Peyer's patch (tissue), 4 donors: Measurements from ENCODE around the gene CDKN2AIPNL. TPM values are rescaled to one million over a fixed set of nuclear protein-coding genes. Genes with fewer than 3 reads are reported as not detected.

Experiments
- DNase-seq, 3 donors: peaks; one replicate each; pipeline ENCODE4 v3.0.0-alpha.2; 2017 to 2019
- H3K27ac ChIP-seq, 4 donors: fragments of 200-600 bp; sonication (generic); one replicate each; pipeline ENCODE4 v1.5.1; 2016 to 2019
- H3K27me3 ChIP-seq, 2 donors: fragments of 200-600 bp; sonication (generic); one replicate each; pipeline ENCODE4 v1.5.1; 2019
- H3K36me3 ChIP-seq, 3 donors: fragments of 200-600 bp; sonication (generic); one replicate each; pipeline ENCODE4 v1.5.1; 2016 to 2019
- H3K4me1 ChIP-seq, 4 donors: fragments of 200-600 bp; sonication (generic); one replicate each; pipeline ENCODE4 v1.5.1; 2016 to 2019
- H3K4me3 ChIP-seq, 4 donors: fragments of 200-600 bp; sonication (generic); 1 replicate in 3 of 4; 2 replicates in 1 of 4; pipeline ENCODE4 v1.5.1; 2016 to 2019; ENCODE audit warnings: mild to moderate bottlenecking in 1 of 4
- H3K9me3 ChIP-seq, 4 donors: fragments of 200-600 bp; sonication (generic); one replicate each; pipeline ENCODE4 v1.5.1; 2016 to 2019; ENCODE audit warnings: mild to moderate bottlenecking in 1 of 4
- POLR2A ChIP-seq, 2 donors: fragments of 450-650 bp; IDR thresholded peaks; one replicate each; pipeline ENCODE4 v1.5.1; 2017; ENCODE audit warnings: antibody characterized with exemption in 2 of 2, mild to moderate bottlenecking in 2 of 2, moderate library complexity in 2 of 2
- total RNA-seq, 4 donors: library from RNA; depleted of rRNA; stranded (reverse); fragments of >200 nt; gene quantifications; one replicate each; pipeline ENCODE4 v1.1.0, GENCODE V29; 2016
- TF ChIP-seq, protein P1 (sequence below), 6 experiments: fragments of 450-650 bp in 4 of 6; fragments of 200-600 bp in 2 of 6; sonication (generic) in 1 of 6; IDR thresholded peaks; one replicate each; pipeline ENCODE4 v1.5.1; 2017 to 2019; ENCODE audit warnings: antibody characterized with exemption in 6 of 6, mild to moderate bottlenecking in 3 of 6, moderate library complexity in 1 of 6

The CDKN2AIPNL gene
- total RNA-seq, 4 donors from 2014 or later: 13.1 to 25.9 (median 21.9) TPM

DNA sequence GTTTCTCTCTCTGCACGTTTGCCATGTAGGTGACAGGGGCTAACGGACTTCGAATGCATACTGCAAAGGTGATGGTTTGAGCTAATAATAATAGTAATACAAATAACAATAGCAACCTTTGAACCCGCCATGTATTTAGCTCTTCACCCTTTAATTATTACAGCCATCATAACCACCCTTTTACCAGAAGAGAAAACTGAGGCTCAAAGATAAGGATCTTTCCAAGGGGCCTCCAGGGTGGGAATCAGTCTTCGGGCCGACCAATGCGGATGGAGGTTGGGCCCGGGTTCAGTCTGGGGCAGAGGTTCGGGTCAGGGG is 494 bp downstream of the CDKN2AIPNL start:
- Histone ChIP-seq H3K4me1 (peaks cover 0 to 24% (median 5%) of the 10 kb centered on the region in 4 donors), H3K36me3 (peaks cover 0 to 12% (median 0%) of the 10 kb centered on the region in 3 donors), H3K9me3 (no peaks in the 10 kb centered on the region), H3K27me3 (no peaks in the 10 kb centered on the region), H3K4me3 (peak overlapping the region; percentile 59 to 84 (median 65)), H3K27ac (peak overlapping the region; percentile 71 to 82 (median 76))
- no peak for TF ChIP-seq POLR2A (IDR thresholded peaks at IDR 0.05)
- TF ChIP-seq, protein P1, sequence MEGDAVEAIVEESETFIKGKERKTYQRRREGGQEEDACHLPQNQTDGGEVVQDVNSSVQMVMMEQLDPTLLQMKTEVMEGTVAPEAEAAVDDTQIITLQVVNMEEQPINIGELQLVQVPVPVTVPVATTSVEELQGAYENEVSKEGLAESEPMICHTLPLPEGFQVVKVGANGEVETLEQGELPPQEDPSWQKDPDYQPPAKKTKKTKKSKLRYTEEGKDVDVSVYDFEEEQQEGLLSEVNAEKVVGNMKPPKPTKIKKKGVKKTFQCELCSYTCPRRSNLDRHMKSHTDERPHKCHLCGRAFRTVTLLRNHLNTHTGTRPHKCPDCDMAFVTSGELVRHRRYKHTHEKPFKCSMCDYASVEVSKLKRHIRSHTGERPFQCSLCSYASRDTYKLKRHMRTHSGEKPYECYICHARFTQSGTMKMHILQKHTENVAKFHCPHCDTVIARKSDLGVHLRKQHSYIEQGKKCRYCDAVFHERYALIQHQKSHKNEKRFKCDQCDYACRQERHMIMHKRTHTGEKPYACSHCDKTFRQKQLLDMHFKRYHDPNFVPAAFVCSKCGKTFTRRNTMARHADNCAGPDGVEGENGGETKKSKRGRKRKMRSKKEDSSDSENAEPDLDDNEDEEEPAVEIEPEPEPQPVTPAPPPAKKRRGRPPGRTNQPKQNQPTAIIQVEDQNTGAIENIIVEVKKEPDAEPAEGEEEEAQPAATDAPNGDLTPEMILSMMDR (IDR thresholded peaks at IDR 0.05): no peak
- DNase-seq: no peak

DNA sequence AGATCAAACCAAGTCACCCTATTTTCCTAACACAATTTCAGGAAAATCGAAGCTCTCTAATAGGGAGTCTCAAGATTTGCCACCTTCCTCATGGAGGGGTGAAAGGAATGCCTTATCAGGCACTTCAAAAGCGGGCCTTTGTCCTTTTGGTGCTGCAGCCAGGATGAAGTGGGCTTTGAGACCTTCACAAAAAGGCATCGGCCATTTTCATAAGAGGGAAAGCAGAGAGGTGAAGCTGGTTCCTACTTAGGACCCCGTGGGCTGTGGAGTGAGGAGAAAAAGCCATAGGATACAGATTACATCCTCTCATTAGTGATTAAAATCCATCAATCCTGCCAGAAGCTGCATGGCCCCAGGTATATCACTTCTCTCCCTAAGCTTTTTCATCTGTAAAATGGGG is 859 bp downstream of the CDKN2AIPNL start:
- DNase-seq: no peak
- Histone ChIP-seq H3K36me3 (peaks cover 0 to 12% (median 0%) of the 10 kb centered on the region in 3 donors), H3K27ac (no peak overlapping the region), H3K9me3 (no peaks in the 10 kb centered on the region), H3K4me1 (peaks cover 0 to 24% (median 5%) of the 10 kb centered on the region in 4 donors), H3K4me3 (peak overlapping the region; percentile 59 to 84 (median 65)), H3K27me3 (no peaks in the 10 kb centered on the region)
- TF ChIP-seq POLR2A (IDR thresholded peaks at IDR 0.05): no peak
- TF ChIP-seq, protein P1 (IDR thresholded peaks at IDR 0.05): no peak

- no peak overlapping the region for H3K27ac ChIP-seq
- no peaks in the 10 kb centered on the region for H3K9me3 ChIP-seq
- no peak for DNase-seq
- H3K27me3 ChIP-seq: no peaks in the 10 kb centered on the region
- no peak overlapping the region for H3K4me3 ChIP-seq
- peaks cover 0 to 12% (median 0%) of the 10 kb centered on the region in 3 donors for H3K36me3 ChIP-seq
- peaks cover 0 to 24% (median 5%) of the 10 kb centered on the region in 4 donors for H3K4me1 ChIP-seq
- no peak for TF ChIP-seq POLR2A (IDR thresholded peaks at IDR 0.05)
- TF ChIP-seq, protein P1 (IDR thresholded peaks at IDR 0.05): no peak
Observed at GRCh38 chr5:134409321-134409720, 2.4 kb downstream of the CDKN2AIPNL start.

DNA sequence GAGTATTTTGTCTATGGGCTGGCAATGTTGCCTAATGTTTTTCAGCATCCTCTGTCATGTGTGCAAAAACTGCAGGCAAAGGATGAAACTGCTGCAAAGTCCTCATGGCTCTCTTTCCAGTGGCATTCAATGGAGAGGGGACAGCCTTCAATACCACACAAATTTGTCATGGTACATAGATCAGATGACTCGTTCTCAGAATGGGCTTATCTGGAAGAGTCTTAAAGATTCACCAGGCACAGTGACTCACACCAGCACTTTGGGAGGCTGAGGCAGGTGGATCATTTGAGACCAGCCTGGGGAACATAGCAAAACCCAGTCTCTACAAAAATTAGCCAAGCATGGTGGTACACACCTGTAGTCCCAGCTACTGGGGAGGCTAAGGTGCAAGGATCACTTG is 5.3 kb downstream of the CDKN2AIPNL start:
- Histone ChIP-seq H3K4me3 (no peak overlapping the region), H3K9me3 (no peaks in the 10 kb centered on the region), H3K36me3 (peaks cover 0 to 21% (median 0%) of the 10 kb centered on the region in 3 donors), H3K27ac (no peak overlapping the region), H3K27me3 (no peaks in the 10 kb centered on the region), H3K4me1 (peaks cover 0 to 13% (median 3%) of the 10 kb centered on the region in 4 donors)
- DNase-seq: peak in 1 of 3 donors; percentile 32
- TF ChIP-seq POLR2A (IDR thresholded peaks at IDR 0.05): no peak
- TF ChIP-seq, protein P1 (IDR thresholded peaks at IDR 0.05): no peak

GRCh38 chr5:134403951-134404350 is 7.7 kb downstream of the CDKN2AIPNL start:
- DNase-seq: no peak
- peaks cover 0 to 32% (median 0%) of the 10 kb centered on the region in 3 donors for H3K36me3 ChIP-seq
- H3K27ac ChIP-seq: no peak overlapping the region
- H3K4me3 ChIP-seq: no peak overlapping the region
- H3K27me3 ChIP-seq: no peaks in the 10 kb centered on the region
- TF ChIP-seq, protein P1 (IDR thresholded peaks at IDR 0.05): no peak
- TF ChIP-seq POLR2A (IDR thresholded peaks at IDR 0.05): no peak
- no peaks in the 10 kb centered on the region for H3K9me3 ChIP-seq
- no peaks in the 10 kb centered on the region for H3K4me1 ChIP-seq
